ENCODE measurements around the gene CRAMP1. TPM values are rescaled to one million over a fixed set of nuclear protein-coding genes. Genes with fewer than 3 reads are reported as not detected.

CRAMP1 gene
- total and polyA plus RNA-seq, 3 experiments from 2014 or later: 3.0 to 24.3 (median 22.1) TPM

DNA sequence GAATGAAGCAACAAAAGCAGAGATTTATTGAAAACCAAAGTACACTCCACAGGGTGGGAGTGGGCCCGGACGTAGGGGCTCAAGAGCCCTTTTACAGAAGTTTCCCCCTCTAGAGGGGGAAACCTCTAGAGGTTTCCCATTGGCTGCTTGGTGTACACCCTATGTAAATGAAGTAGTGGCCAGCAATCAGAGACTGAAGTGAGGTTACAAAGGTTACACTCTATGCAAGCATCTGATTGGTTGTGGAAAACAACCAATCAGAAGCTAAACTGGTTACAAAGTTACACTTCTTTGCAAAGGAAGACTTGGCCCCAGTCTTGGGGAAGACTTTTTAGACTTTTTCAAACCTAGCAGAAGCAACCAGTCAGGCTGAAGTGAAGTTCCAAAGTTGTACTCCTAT, 27.1 kb downstream of the CRAMP1 start:
- Histone ChIP-seq H3K4me1 (ENCODE audit: insufficient read depth, low read length) (no peaks in the 10 kb centered on the region), H3K36me3 (ENCODE audit: insufficient read depth, low read length) (peaks cover 35% of the 10 kb centered on the region), H3K27me3 (ENCODE audit: insufficient read depth, low read length, poor library complexity, severe bottlenecking) (no peaks in the 10 kb centered on the region), H3K9me3 (ENCODE audit: low read length) (no peaks in the 10 kb centered on the region), H3K27ac (ENCODE audit: low read depth, low read length) (no peak overlapping the region), H3K4me3 (ENCODE audit: low read length) (no peak overlapping the region)
- POLR2A ChIA-PET: no interaction called here
- Mint-ChIP-seq H3K9me3 (no peaks in the 10 kb centered on the region), H3K27me3 (no peaks in the 10 kb centered on the region), H3K4me1 (peaks cover 0 to 4% (median 0%) of the 10 kb centered on the region in 3 donors), H3K4me3 (no peak overlapping the region), H3K36me3 (peaks cover 4 to 80% (median 22%) of the 10 kb centered on the region in 3 donors), H3K27ac (no peak overlapping the region)
- CTCF ChIA-PET: no interaction called here
- DNase-seq: no peak

- POLR2A ChIA-PET: interaction anchor here (0.6 kb wide), 1 partner anchor 39 kb away, joined by 3 read pairs; no protein-coding TSS in a partner anchor
- no peaks in the 10 kb centered on the region for H3K9me3 ChIP-seq (ENCODE audit: low read length)
- H3K36me3 Mint-ChIP-seq: peaks cover 4 to 80% (median 21%) of the 10 kb centered on the region in 3 donors
- no peak for DNase-seq
- H3K4me1 Mint-ChIP-seq: peaks cover 0 to 6% (median 0%) of the 10 kb centered on the region in 3 donors
- no peak overlapping the region for H3K4me3 Mint-ChIP-seq
- H3K27me3 ChIP-seq (ENCODE audit: insufficient read depth, low read length, poor library complexity, severe bottlenecking): no peaks in the 10 kb centered on the region
- H3K4me3 ChIP-seq (ENCODE audit: low read length): no peak overlapping the region
- H3K27ac Mint-ChIP-seq: no peak overlapping the region
- H3K4me1 ChIP-seq (ENCODE audit: insufficient read depth, low read length): no peaks in the 10 kb centered on the region
- H3K36me3 ChIP-seq (ENCODE audit: insufficient read depth, low read length): peaks cover 31% of the 10 kb centered on the region
- H3K27ac ChIP-seq (ENCODE audit: low read depth, low read length): no peak overlapping the region
- CTCF ChIA-PET: no interaction called here
- no peaks in the 10 kb centered on the region for H3K9me3 Mint-ChIP-seq
- no peaks in the 10 kb centered on the region for H3K27me3 Mint-ChIP-seq
Measured at GRCh38 chr16:1639860-1640259, 27.7 kb downstream of the CRAMP1 start.

DNA sequence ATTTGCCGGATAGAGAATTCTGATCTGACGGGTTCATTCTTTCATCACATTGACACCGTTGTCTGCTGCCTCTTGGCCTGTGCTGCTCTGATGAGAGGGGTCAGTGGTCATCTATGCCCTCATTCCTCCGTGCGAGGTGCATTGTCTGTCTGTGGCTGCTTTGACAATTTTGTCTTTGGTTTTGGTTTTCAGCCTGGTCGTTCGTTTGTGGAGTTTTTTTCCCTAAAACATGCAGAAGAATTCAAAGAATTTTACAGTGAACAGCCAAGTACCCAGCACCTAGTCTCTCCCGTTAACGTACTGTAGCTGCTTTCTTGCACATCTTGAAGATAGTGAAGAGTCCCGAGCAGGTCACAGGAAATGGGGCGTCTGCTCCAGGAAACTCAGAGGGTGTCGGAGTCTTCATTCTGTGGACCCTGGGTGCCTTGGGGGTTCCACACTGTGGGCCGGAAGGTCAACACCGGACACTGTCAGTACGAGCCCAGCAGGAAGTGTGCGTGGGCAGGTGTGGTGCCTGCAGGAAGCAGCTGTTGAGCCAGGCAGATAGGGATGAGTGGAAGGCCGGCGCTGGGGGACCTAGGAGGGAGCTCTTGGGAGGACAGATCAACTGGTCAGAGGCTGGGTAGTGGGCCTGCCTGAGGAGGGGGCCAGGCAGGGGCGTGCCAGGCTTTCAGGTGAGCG, 28.2 kb downstream of the CRAMP1 start:
- POLR2A ChIA-PET: interaction anchor here (0.6 kb wide), 1 partner anchor 38 kb away, joined by 3 read pairs; no protein-coding TSS in a partner anchor
- no peak overlapping the region for H3K27ac ChIP-seq (ENCODE audit: low read depth, low read length)
- H3K27ac Mint-ChIP-seq: peak overlapping the region in 1 of 8 donors; percentile 50

GRCh38 chr16:1641261-1641660, 29.1 kb downstream of the CRAMP1 start:
- Histone ChIP-seq H3K4me1 (ENCODE audit: insufficient read depth, low read length) (peaks cover 4% of the 10 kb centered on the region), H3K27me3 (ENCODE audit: insufficient read depth, low read length, poor library complexity, severe bottlenecking) (no peaks in the 10 kb centered on the region), H3K27ac (ENCODE audit: low read depth, low read length) (no peak overlapping the region), H3K4me3 (ENCODE audit: low read length) (no peak overlapping the region), H3K9me3 (ENCODE audit: low read length) (no peaks in the 10 kb centered on the region), H3K36me3 (ENCODE audit: insufficient read depth, low read length) (peaks cover 36% of the 10 kb centered on the region)
- CTCF ChIA-PET: interaction anchor here (1.0 kb wide), 1 partner anchor 65 kb away, joined by 3 read pairs; the partner anchor contains the start of gene MAPK8IP3
- POLR2A ChIA-PET: no interaction called here
- Mint-ChIP-seq H3K9me3 (no peaks in the 10 kb centered on the region), H3K4me1 (peaks cover 10 to 14% (median 10%) of the 10 kb centered on the region in 3 donors), H3K27me3 (no peaks in the 10 kb centered on the region), H3K4me3 (no peak overlapping the region), H3K36me3 (peaks cover 4 to 82% (median 23%) of the 10 kb centered on the region in 3 donors), H3K27ac (no peak overlapping the region)
- DNase-seq: no peak

More for the DNA sequence above, 28.2 kb downstream of the CRAMP1 start:
- H3K4me1 ChIP-seq (ENCODE audit: insufficient read depth, low read length): no peaks in the 10 kb centered on the region
- Mint-ChIP-seq H3K4me1 (peaks cover under 1 to 6% (median 2%) of the 10 kb centered on the region in 3 donors), H3K4me3 (no peak overlapping the region), H3K27me3 (no peaks in the 10 kb centered on the region), H3K36me3 (peaks cover 4 to 80% (median 22%) of the 10 kb centered on the region in 3 donors), H3K9me3 (no peaks in the 10 kb centered on the region)
- no peak for DNase-seq
- no peaks in the 10 kb centered on the region for H3K27me3 ChIP-seq (ENCODE audit: insufficient read depth, low read length, poor library complexity, severe bottlenecking)
- CTCF ChIA-PET: interaction anchor here (1.0 kb wide), 1 partner anchor 66 kb away, joined by 3 read pairs; the partner anchor contains the start of gene MAPK8IP3
- H3K36me3 ChIP-seq (ENCODE audit: insufficient read depth, low read length): peaks cover 31% of the 10 kb centered on the region
- H3K9me3 ChIP-seq (ENCODE audit: low read length): no peaks in the 10 kb centered on the region
- no peak overlapping the region for H3K4me3 ChIP-seq (ENCODE audit: low read length)

DNA sequence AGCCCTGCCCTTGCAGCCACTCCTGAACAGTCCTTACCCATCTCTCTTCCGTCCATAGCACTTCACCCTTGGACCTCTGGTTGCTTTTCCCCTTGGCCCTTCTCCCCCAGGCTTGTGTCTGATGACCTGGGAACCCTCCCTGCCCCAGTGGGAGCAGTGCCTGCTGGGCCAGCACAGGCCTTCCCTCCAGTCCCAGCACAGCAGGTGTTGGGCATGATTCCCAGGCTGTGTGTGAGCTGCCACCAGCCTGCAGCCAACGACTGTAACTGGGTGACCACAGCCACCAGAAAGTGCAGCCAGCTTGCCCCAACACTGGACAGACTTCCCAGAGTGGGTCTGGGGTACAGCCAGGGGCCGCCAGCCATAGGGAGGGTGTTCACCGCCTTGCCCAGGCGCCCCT, 30.0 kb downstream of the CRAMP1 start:
- DNase-seq: no peak
- POLR2A ChIA-PET: no interaction called here
- Histone ChIP-seq H3K4me1 (ENCODE audit: insufficient read depth, low read length) (peaks cover 6% of the 10 kb centered on the region), H3K27me3 (ENCODE audit: insufficient read depth, low read length, poor library complexity, severe bottlenecking) (no peaks in the 10 kb centered on the region), H3K9me3 (ENCODE audit: low read length) (no peaks in the 10 kb centered on the region), H3K36me3 (ENCODE audit: insufficient read depth, low read length) (peaks cover 36% of the 10 kb centered on the region), H3K4me3 (ENCODE audit: low read length) (no peak overlapping the region), H3K27ac (ENCODE audit: low read depth, low read length) (no peak overlapping the region)
- H3K27ac Mint-ChIP-seq: peak overlapping the region in 1 of 8 donors; percentile 48
- H3K9me3 Mint-ChIP-seq: no peaks in the 10 kb centered on the region
- H3K4me3 Mint-ChIP-seq: no peak overlapping the region
- peaks cover 4 to 88% (median 27%) of the 10 kb centered on the region in 3 donors for H3K36me3 Mint-ChIP-seq
- H3K27me3 Mint-ChIP-seq: no peaks in the 10 kb centered on the region
- CTCF ChIA-PET: no interaction called here
- peaks cover 16 to 20% (median 17%) of the 10 kb centered on the region in 3 donors for H3K4me1 Mint-ChIP-seq

DNA sequence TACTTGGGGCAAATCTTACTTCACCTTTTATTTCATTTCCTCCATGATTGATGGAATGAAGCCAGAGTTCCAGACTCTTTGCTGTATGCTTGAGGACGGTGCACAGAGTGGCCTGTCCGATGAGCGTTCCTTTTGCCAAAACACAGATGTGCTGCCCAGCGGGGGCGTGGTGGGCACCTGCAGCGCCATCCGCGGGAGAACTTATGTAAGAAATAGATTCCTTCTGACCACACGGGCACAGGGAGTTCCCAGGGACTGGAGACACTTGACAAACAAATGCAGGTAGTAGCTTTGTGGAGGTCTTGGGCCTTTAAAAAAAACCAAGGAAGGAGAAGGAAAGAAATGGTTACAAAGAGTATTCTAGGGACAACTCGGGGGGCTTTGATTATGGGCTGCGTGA, 30.6 kb downstream of the CRAMP1 start:
- Mint-ChIP-seq H3K36me3 (peaks cover 4 to 87% (median 28%) of the 10 kb centered on the region in 3 donors), H3K4me1 (peaks cover 16 to 20% (median 17%) of the 10 kb centered on the region in 3 donors), H3K9me3 (no peaks in the 10 kb centered on the region), H3K27ac (peak overlapping the region in 4 of 8 donors; percentile 18 to 69 (median 50)), H3K4me3 (no peak overlapping the region), H3K27me3 (no peaks in the 10 kb centered on the region)
- CTCF ChIA-PET: no interaction called here
- H3K9me3 ChIP-seq (ENCODE audit: low read length): no peaks in the 10 kb centered on the region
- H3K27me3 ChIP-seq (ENCODE audit: insufficient read depth, low read length, poor library complexity, severe bottlenecking): no peaks in the 10 kb centered on the region
- POLR2A ChIA-PET: no interaction called here
- DNase-seq: no peak
- no peak overlapping the region for H3K4me3 ChIP-seq (ENCODE audit: low read length)
- no peak overlapping the region for H3K27ac ChIP-seq (ENCODE audit: low read depth, low read length)
- H3K36me3 ChIP-seq (ENCODE audit: insufficient read depth, low read length): peaks cover 30% of the 10 kb centered on the region
- H3K4me1 ChIP-seq (ENCODE audit: insufficient read depth, low read length): peaks cover 6% of the 10 kb centered on the region

DNA sequence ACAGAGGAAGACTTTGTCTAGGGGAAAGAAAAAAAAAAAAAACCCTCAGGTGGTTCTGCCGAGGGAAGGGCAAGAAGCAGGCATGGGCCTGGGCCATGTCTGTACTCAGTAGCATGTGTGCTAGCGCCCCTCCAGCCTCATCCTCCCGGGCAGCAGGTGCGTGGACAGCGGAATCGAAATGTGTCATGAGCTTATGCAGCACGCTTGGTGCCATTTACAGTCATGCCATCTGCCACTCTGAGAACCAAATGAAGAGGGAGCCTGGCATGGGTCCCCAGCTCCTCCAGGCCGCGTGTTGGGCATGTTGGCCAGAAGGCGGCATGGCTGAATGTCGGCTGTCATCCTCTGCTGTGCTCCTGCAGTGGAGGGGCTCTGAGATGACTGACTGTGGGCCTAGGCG, 31.4 kb downstream of the CRAMP1 start:
- CTCF ChIA-PET: no interaction called here
- peaks cover 6% of the 10 kb centered on the region for H3K4me1 ChIP-seq (ENCODE audit: insufficient read depth, low read length)
- H3K27me3 Mint-ChIP-seq: no peaks in the 10 kb centered on the region
- H3K4me3 ChIP-seq (ENCODE audit: low read length): no peak overlapping the region
- no peaks in the 10 kb centered on the region for H3K27me3 ChIP-seq (ENCODE audit: insufficient read depth, low read length, poor library complexity, severe bottlenecking)
- no peaks in the 10 kb centered on the region for H3K9me3 ChIP-seq (ENCODE audit: low read length)
- H3K36me3 Mint-ChIP-seq: peaks cover 4 to 84% (median 27%) of the 10 kb centered on the region in 3 donors
- peaks cover 23% of the 10 kb centered on the region for H3K36me3 ChIP-seq (ENCODE audit: insufficient read depth, low read length)
- DNase-seq: no peak
- H3K4me1 Mint-ChIP-seq: peaks cover 16 to 20% (median 17%) of the 10 kb centered on the region in 3 donors
- H3K27ac Mint-ChIP-seq: peak overlapping the region in 1 of 8 donors; percentile 55
- H3K4me3 Mint-ChIP-seq: no peak overlapping the region
- no peak overlapping the region for H3K27ac ChIP-seq (ENCODE audit: low read depth, low read length)
- POLR2A ChIA-PET: no interaction called here
- no peaks in the 10 kb centered on the region for H3K9me3 Mint-ChIP-seq

DNA sequence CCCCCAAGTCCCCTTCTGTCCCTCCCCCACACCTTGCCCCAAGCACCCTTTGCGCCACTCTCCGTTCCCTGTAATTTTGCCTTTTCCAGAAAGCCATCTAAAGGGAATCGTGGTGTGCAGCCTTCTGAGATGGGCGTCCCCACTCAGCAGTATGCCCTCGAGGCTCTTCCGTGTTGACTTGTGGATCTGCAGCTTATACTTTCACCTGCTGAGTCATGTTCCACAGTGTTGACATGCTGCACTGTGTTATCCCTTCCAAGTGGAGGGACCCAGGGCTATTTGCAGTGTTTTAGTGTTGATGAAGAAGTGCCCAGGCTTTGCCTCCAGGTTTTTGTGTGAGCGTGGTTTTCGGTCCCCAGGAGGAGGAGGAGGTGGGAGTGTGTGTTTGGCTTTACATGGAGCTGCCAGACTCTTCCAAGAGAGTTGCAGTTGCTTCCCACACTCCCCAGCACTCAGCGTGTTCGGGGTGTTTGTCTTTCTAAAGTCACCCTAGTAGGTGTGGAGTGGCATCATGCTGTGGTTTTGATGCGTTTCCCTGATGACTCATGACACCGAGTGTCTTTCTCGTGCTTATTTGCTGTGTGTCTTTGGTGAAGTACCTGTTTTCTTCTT, 33.9 kb downstream of the CRAMP1 start:
- no peak for DNase-seq
- H3K4me3 Mint-ChIP-seq: no peak overlapping the region
- H3K36me3 ChIP-seq (ENCODE audit: insufficient read depth, low read length): peaks cover 14% of the 10 kb centered on the region
- ChIA-PET POLR2A (no interaction called here), CTCF (no interaction called here)
- no peaks in the 10 kb centered on the region for H3K9me3 Mint-ChIP-seq
- H3K36me3 Mint-ChIP-seq: peaks cover 0 to 73% (median 26%) of the 10 kb centered on the region in 3 donors
- H3K4me3 ChIP-seq (ENCODE audit: low read length): no peak overlapping the region
- no peaks in the 10 kb centered on the region for H3K9me3 ChIP-seq (ENCODE audit: low read length)
- peaks cover 6% of the 10 kb centered on the region for H3K4me1 ChIP-seq (ENCODE audit: insufficient read depth, low read length)
- H3K27ac ChIP-seq (ENCODE audit: low read depth, low read length): peak overlapping the region; percentile 61
- no peaks in the 10 kb centered on the region for H3K27me3 Mint-ChIP-seq
- H3K4me1 Mint-ChIP-seq: peaks cover 16 to 18% (median 17%) of the 10 kb centered on the region in 3 donors
- H3K27ac Mint-ChIP-seq: peak overlapping the region; percentile 20 to 86 (median 52)
- no peaks in the 10 kb centered on the region for H3K27me3 ChIP-seq (ENCODE audit: insufficient read depth, low read length, poor library complexity, severe bottlenecking)

Data from CD8-positive, alpha-beta memory T cell (primary cell).